ENCODE results near the gene KCTD21. TPM values are rescaled to one million over a fixed set of nuclear protein-coding genes. Genes with fewer than 3 reads are reported as not detected.

The KCTD21 gene
- total and polyA plus RNA-seq, 8 donors: 8.4 to 12.0 (median 9.2) TPM

- no peak for DNase-seq
- no peak overlapping the region for H3K27ac ChIP-seq
- H3K4me1 ChIP-seq: peaks cover 0 to 5% of the 10 kb centered on the region in 2 donors
- TF ChIP-seq CTCF (IDR thresholded peaks at IDR 0.05): no peak
- ATAC-seq: no peak
- no peak overlapping the region for H3K4me3 ChIP-seq
- H3K9me3 ChIP-seq: no peaks in the 10 kb centered on the region
- H3K27me3 ChIP-seq: no peaks in the 10 kb centered on the region
- H3K36me3 ChIP-seq: peaks cover 0 to 38% of the 10 kb centered on the region in 2 donors
- intact Hi-C loops (cut with DNase I): no loop called here
Measured at GRCh38 chr11:78208257-78209165, 20.1 kb upstream of the KCTD21 start.

- Histone ChIP-seq H3K4me3 (no peak overlapping the region), H3K27ac (no peak overlapping the region), H3K4me1 (peaks cover 0 to 8% of the 10 kb centered on the region in 2 donors), H3K9me3 (no peaks in the 10 kb centered on the region), H3K27me3 (no peaks in the 10 kb centered on the region), H3K36me3 (peaks cover 0 to 30% of the 10 kb centered on the region in 2 donors)
- TF ChIP-seq CTCF (IDR thresholded peaks at IDR 0.05): no peak
- DNase-seq: no peak
- no peak for ATAC-seq
- intact Hi-C loops (cut with DNase I): no loop called here
Measured at GRCh38 chr11:78207532-78208256, 19.3 kb upstream of the KCTD21 start.

- H3K9me3 ChIP-seq: no peaks in the 10 kb centered on the region
- H3K27ac ChIP-seq: no peak overlapping the region
- DNase-seq (no peak), ATAC-seq (no peak)
- H3K4me3 ChIP-seq: no peak overlapping the region
- H3K27me3 ChIP-seq: no peaks in the 10 kb centered on the region
- no peak for TF ChIP-seq CTCF (IDR thresholded peaks at IDR 0.05)
- intact Hi-C loops (cut with DNase I): no loop called here
- H3K4me1 ChIP-seq: peaks cover 0 to 10% of the 10 kb centered on the region in 2 donors
- H3K36me3 ChIP-seq: peaks cover 0 to 39% of the 10 kb centered on the region in 2 donors
Measured at GRCh38 chr11:78205691-78206090, 17.3 kb upstream of the KCTD21 start.

- no peak for DNase-seq
- H3K4me1 ChIP-seq: peaks cover 0 to 10% of the 10 kb centered on the region in 2 donors
- intact Hi-C loops (cut with DNase I): no loop called here
- no peak for TF ChIP-seq CTCF (IDR thresholded peaks at IDR 0.05)
- no peak overlapping the region for H3K4me3 ChIP-seq
- no peaks in the 10 kb centered on the region for H3K27me3 ChIP-seq
- H3K9me3 ChIP-seq: no peaks in the 10 kb centered on the region
- H3K27ac ChIP-seq: no peak overlapping the region
- ATAC-seq: no peak
- H3K36me3 ChIP-seq: peaks cover 0 to 39% of the 10 kb centered on the region in 2 donors
Measured at GRCh38 chr11:78205256-78205655, 16.8 kb upstream of the KCTD21 start.

- Histone ChIP-seq H3K4me1 (peaks cover 0 to 10% of the 10 kb centered on the region in 2 donors), H3K27ac (no peak overlapping the region), H3K9me3 (no peaks in the 10 kb centered on the region), H3K36me3 (peaks cover 0 to 39% of the 10 kb centered on the region in 2 donors), H3K27me3 (no peaks in the 10 kb centered on the region), H3K4me3 (no peak overlapping the region)
- ATAC-seq (peak; percentile 53), DNase-seq (no peak)
- TF ChIP-seq CTCF (IDR thresholded peaks at IDR 0.05): no peak
- intact Hi-C loops (cut with DNase I): no loop called here
Measured at GRCh38 chr11:78203184-78203583, 14.8 kb upstream of the KCTD21 start.
